CD4-positive, alpha-beta T cell (primary cell): ENCODE measurements around the gene FAM78A. TPM values are rescaled to one million over a fixed set of nuclear protein-coding genes. Genes with fewer than 3 reads are reported as not detected.

Experiments
- ATAC-seq: fragments of 200-7000 bp; cut with Tn5 transposase; one replicate; pipeline ENCODE4 v1.10.0; 2022; ENCODE audit warnings: mild to moderate bottlenecking; ENCODE audit not compliant: poor library complexity
- CTCF ChIA-PET: fragments of 350-600 bp; sonication (Branson Sonifier 250); formaldehyde crosslinking; loops from one replicate; lab custom pipeline; 2021; ENCODE audit warnings: antibody characterized with exemption, inconsistent platforms; lab: Charles Lee
- POLR2A ChIA-PET: fragments of 350-600 bp; sonication (Branson Sonifier 250); formaldehyde crosslinking; loops from one replicate; lab custom pipeline; 2021; ENCODE audit warnings: antibody characterized with exemption, inconsistent platforms; lab: Charles Lee
- DNase-seq, 14 experiments: peaks; one replicate each; pipeline ENCODE4 v3.0.0-alpha.2; 2013 to 2020; ENCODE audit warnings: mixed read lengths in 2 of 14
- H3K27ac ChIP-seq, 2 donors: one replicate each; pipeline versions ENCODE4 v1.5.1 to v1.7.0; 2013; ENCODE audit warnings: low read length in 2 of 2, low read depth in 1 of 2, mild to moderate bottlenecking in 1 of 2
- H3K27me3 ChIP-seq, 2 experiments: 1 replicate in 1 of 2; 2 replicates in 1 of 2; pipeline versions ENCODE4 v1.6.1 to v1.7.0; 2013; ENCODE audit warnings: low read length in 2 of 2, control low read depth in 1 of 2, mild to moderate bottlenecking in 1 of 2, moderate library complexity in 1 of 2; ENCODE audit not compliant: insufficient read depth in 2 of 2, control insufficient read depth in 1 of 2
- H3K36me3 ChIP-seq: one replicate; pipeline ENCODE4 v1.6.1; 2013; ENCODE audit warnings: low read length, control low read depth; ENCODE audit not compliant: insufficient read depth
- H3K4me1 ChIP-seq: one replicate; pipeline ENCODE4 v1.6.1; 2013; ENCODE audit warnings: low read length, control low read depth; ENCODE audit not compliant: insufficient read depth
- H3K4me3 ChIP-seq: one replicate; pipeline ENCODE4 v1.5.1; 2013; ENCODE audit warnings: mild to moderate bottlenecking, low read length, moderate library complexity
- H3K9me3 ChIP-seq, 2 experiments: 1 replicate in 1 of 2; 2 replicates in 1 of 2; pipeline versions ENCODE4 v1.6.1 to v1.7.0; 2013; ENCODE audit warnings: low read length in 2 of 2, mild to moderate bottlenecking in 2 of 2, control low read depth in 1 of 2, moderate library complexity in 1 of 2; ENCODE audit not compliant: control insufficient read depth in 1 of 2, insufficient read depth in 1 of 2
- H3K27ac Mint-ChIP-seq: one replicate; pipeline ENCODE4 v1.8.0; 2020; ENCODE audit warnings: mixed read lengths
- H3K27me3 Mint-ChIP-seq: one replicate; pipeline ENCODE4 v1.8.0; 2021; ENCODE audit warnings: mixed read lengths
- H3K36me3 Mint-ChIP-seq: one replicate; pipeline ENCODE4 v1.8.0; 2021; ENCODE audit warnings: low read depth, mixed read lengths
- H3K4me1 Mint-ChIP-seq: one replicate; pipeline ENCODE4 v1.8.0; 2021; ENCODE audit warnings: low read depth, mixed read lengths
- H3K4me3 Mint-ChIP-seq: one replicate; pipeline ENCODE4 v1.8.0; 2020; ENCODE audit warnings: mild to moderate bottlenecking, mixed read lengths
- H3K9me3 Mint-ChIP-seq: one replicate; pipeline ENCODE4 v1.8.0; 2020; ENCODE audit warnings: mixed read lengths
- CTCF ChIP-seq: fragments of 200-600 bp; IDR thresholded peaks from one replicate; pipeline ENCODE4 v1.8.0; 2022; ENCODE audit warnings: antibody characterized with exemption, mild to moderate bottlenecking
- intact Hi-C, 2 experiments: fragments of 100-400 bp; cut with DNase I in 1 of 2; cut with micrococcal nuclease in 1 of 2; formaldehyde crosslinking; loops; one replicate each; pipeline versions ENCODE4 v1.15.1 to v1.9.0; 2023 to 2025; cut with DNase I, micrococcal nuclease
- total RNA-seq, 174 experiments: library from RNA in 2 of 174; stranded (reverse) in 2 of 174; gene quantifications; one replicate each; pipeline ENCODE4 v1.2.3 and lab custom pipeline; 2021 to 2026

Gene FAM78A
- total RNA-seq, 2 experiments from 2014 or later = 62.4 to 62.7 TPM

- H3K27ac Mint-ChIP-seq = no peak overlapping the region
- H3K9me3 ChIP-seq = no peaks in the 10 kb centered on the region
- H3K36me3 Mint-ChIP-seq = no peaks in the 10 kb centered on the region
- no peaks in the 10 kb centered on the region for H3K27me3 ChIP-seq
- TF ChIP-seq CTCF = no peak
- ATAC-seq (no peak), DNase-seq (no peak)
- no peaks in the 10 kb centered on the region for H3K4me1 ChIP-seq
- H3K4me3 ChIP-seq = no peak overlapping the region
- H3K4me1 Mint-ChIP-seq = no peaks in the 10 kb centered on the region
- ChIA-PET POLR2A (interaction anchor here (0.7 to 1.6 kb wide), 3 partner anchors 8 to 40 kb away, joined by 3 to 5 read pairs (median 3); no protein-coding TSS in a partner anchor), CTCF (interaction anchor here (0.6 to 1.3 kb wide), 2 partner anchors 45 to 50 kb away, joined by 3 read pairs; no protein-coding TSS in a partner anchor)
- no peaks in the 10 kb centered on the region for H3K36me3 ChIP-seq
- H3K4me3 Mint-ChIP-seq = no peak overlapping the region
- H3K27me3 Mint-ChIP-seq = no peaks in the 10 kb centered on the region
- intact Hi-C loops = no loop called here
- H3K27ac ChIP-seq = no peak overlapping the region
- H3K9me3 Mint-ChIP-seq = no peaks in the 10 kb centered on the region
These were observed 15.5 kb upstream of the FAM78A start for GRCh38 chr9:131291795-131292315.

GRCh38 chr9:131290767-131291370 is 14.6 kb upstream of the FAM78A start:
- CTCF ChIA-PET = no interaction called here
- H3K27me3 ChIP-seq = no peaks in the 10 kb centered on the region
- POLR2A ChIA-PET = no interaction called here
- H3K27ac Mint-ChIP-seq = no peak overlapping the region
- H3K27me3 Mint-ChIP-seq = no peaks in the 10 kb centered on the region
- no peak overlapping the region for H3K4me3 Mint-ChIP-seq
- no peak overlapping the region for H3K27ac ChIP-seq
- DNase-seq (no peak), ATAC-seq (no peak)
- TF ChIP-seq CTCF = no peak
- no peaks in the 10 kb centered on the region for H3K9me3 Mint-ChIP-seq
- no peak overlapping the region for H3K4me3 ChIP-seq
- H3K36me3 Mint-ChIP-seq = no peaks in the 10 kb centered on the region
- H3K4me1 Mint-ChIP-seq = no peaks in the 10 kb centered on the region
- intact Hi-C loops = no loop called here
- H3K9me3 ChIP-seq = no peaks in the 10 kb centered on the region
- H3K4me1 ChIP-seq = no peaks in the 10 kb centered on the region
- H3K36me3 ChIP-seq = no peaks in the 10 kb centered on the region

GRCh38 chr9:131290036-131290766 is 13.9 kb upstream of the FAM78A start:
- Histone ChIP-seq H3K4me1 (no peaks in the 10 kb centered on the region), H3K27me3 (no peaks in the 10 kb centered on the region), H3K36me3 (no peaks in the 10 kb centered on the region), H3K4me3 (no peak overlapping the region), H3K27ac (no peak overlapping the region), H3K9me3 (no peaks in the 10 kb centered on the region)
- H3K4me1 Mint-ChIP-seq = no peaks in the 10 kb centered on the region
- intact Hi-C loops = no loop called here
- POLR2A ChIA-PET = interaction anchor here (1.0 kb wide), 1 partner anchor 9 kb away, joined by 3 read pairs; no protein-coding TSS in a partner anchor
- no peak overlapping the region for H3K4me3 Mint-ChIP-seq
- no peak overlapping the region for H3K27ac Mint-ChIP-seq
- DNase-seq = peak in 1 of 14 experiments; percentile 11
- no peaks in the 10 kb centered on the region for H3K27me3 Mint-ChIP-seq
- ATAC-seq = no peak
- H3K9me3 Mint-ChIP-seq = no peaks in the 10 kb centered on the region
- no peaks in the 10 kb centered on the region for H3K36me3 Mint-ChIP-seq
- no peak for TF ChIP-seq CTCF
- CTCF ChIA-PET = no interaction called here
